Measurements from ENCODE around the gene ASF1A. TPM values are rescaled to one million over a fixed set of nuclear protein-coding genes. Genes with fewer than 3 reads are reported as not detected.

The ASF1A gene
- total and polyA plus RNA-seq, 10 of the 15 experiments (the other 5 are each of a cell fraction or from before 2014, with no cell fraction given) = 23.7 to 103 (median 31.5) TPM

DNA sequence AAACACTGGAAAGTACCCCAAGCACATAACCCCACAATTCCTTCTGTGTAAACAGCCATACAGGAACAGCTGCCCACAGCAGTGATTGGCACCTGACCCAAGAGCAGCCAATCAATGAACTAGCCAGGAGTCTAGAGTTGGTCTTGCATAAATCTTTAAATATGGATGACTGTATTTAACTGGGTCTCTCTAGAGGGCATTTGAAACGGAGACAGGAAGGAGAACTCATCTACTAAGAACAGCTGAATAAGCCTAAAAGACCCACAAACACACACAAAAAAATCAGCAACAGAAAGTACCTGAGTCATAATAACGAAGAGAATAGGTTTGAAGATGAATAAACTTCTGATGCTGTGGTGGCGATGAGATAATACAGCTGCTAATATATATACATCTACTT lies 49.0 kb upstream of the ASF1A start (continued):
- TF ChIP-seq, protein P1, sequence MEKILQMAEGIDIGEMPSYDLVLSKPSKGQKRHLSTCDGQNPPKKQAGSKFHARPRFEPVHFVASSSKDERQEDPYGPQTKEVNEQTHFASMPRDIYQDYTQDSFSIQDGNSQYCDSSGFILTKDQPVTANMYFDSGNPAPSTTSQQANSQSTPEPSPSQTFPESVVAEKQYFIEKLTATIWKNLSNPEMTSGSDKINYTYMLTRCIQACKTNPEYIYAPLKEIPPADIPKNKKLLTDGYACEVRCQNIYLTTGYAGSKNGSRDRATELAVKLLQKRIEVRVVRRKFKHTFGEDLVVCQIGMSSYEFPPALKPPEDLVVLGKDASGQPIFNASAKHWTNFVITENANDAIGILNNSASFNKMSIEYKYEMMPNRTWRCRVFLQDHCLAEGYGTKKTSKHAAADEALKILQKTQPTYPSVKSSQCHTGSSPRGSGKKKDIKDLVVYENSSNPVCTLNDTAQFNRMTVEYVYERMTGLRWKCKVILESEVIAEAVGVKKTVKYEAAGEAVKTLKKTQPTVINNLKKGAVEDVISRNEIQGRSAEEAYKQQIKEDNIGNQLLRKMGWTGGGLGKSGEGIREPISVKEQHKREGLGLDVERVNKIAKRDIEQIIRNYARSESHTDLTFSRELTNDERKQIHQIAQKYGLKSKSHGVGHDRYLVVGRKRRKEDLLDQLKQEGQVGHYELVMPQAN (conservative IDR thresholded peaks at IDR 0.05) = no peak
- TF ChIP-seq, protein P2, sequence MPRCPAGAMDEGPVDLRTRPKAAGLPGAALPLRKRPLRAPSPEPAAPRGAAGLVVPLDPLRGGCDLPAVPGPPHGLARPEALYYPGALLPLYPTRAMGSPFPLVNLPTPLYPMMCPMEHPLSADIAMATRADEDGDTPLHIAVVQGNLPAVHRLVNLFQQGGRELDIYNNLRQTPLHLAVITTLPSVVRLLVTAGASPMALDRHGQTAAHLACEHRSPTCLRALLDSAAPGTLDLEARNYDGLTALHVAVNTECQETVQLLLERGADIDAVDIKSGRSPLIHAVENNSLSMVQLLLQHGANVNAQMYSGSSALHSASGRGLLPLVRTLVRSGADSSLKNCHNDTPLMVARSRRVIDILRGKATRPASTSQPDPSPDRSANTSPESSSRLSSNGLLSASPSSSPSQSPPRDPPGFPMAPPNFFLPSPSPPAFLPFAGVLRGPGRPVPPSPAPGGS (IDR thresholded peaks at IDR 0.05; ENCODE audit: borderline replicate concordance, insufficient read depth, low read depth, low read length, poor library complexity, severe bottlenecking) = peak; percentile 64
- TF ChIP-seq CREB1 (IDR thresholded peaks at IDR 0.05; ENCODE audit: low read depth) (peak; percentile 44; the same call in 1 of the 2 replicates), ZBED1 (IDR thresholded peaks at IDR 0.05; ENCODE audit: borderline replicate concordance) (peak; percentile 53; the same call in 1 of the 2 replicates), MTA3 (IDR thresholded peaks at IDR 0.05; ENCODE audit: borderline replicate concordance, low read length) (peak; percentile 22; the same call in 1 of the 2 replicates), SMAD5 (IDR thresholded peaks at IDR 0.05; ENCODE audit: low read depth) (no peak), NFYB (IDR thresholded peaks at IDR 0.05; ENCODE audit: insufficient read depth, low read depth, low read length) (0 out of 2 replicates have a peak, but pooled peaks have one; percentile 18), GABPA (IDR thresholded peaks at IDR 0.05; ENCODE audit: low read depth) (peak; percentile 65), NFIC (IDR thresholded peaks at IDR 0.05; ENCODE audit: low read depth, low read length) (peak; percentile 90), RUNX3 (IDR thresholded peaks at IDR 0.05; ENCODE audit: low read length) (peak; percentile 91), JUNB (IDR thresholded peaks at IDR 0.05) (peak; percentile 95), PML (IDR thresholded peaks at IDR 0.05; ENCODE audit: low read length) (0 out of 2 replicates have a peak, but pooled peaks have one; percentile 38), ETV6 (conservative IDR thresholded peaks at IDR 0.05 in 1 of 2, IDR thresholded peaks at IDR 0.05 in 1 of 2; ENCODE audit: borderline replicate concordance in 1 of 2, low read depth in 1 of 2) (peak in 1 of 2 experiments; percentile 53; a peak in 1 of 4 replicates)

Data from GM12878 (cell line).